H1 (cell line): ENCODE results near the gene EPHA6. TPM values are rescaled to one million over a fixed set of nuclear protein-coding genes. Genes with fewer than 3 reads are reported as not detected.

Experiments used
- CTCF ChIA-PET: fragments of 300-600 bp; sonication (Branson Sonifier 250); formaldehyde crosslinking; loops from one replicate; lab custom pipeline; 2021; ENCODE audit not compliant: partially characterized antibody; lab: Charles Lee
- POLR2A ChIA-PET: fragments of 300-600 bp; sonication (Branson Sonifier 250); formaldehyde crosslinking; loops from one replicate; lab custom pipeline; 2021; ENCODE audit warnings: inconsistent platforms; ENCODE audit not compliant: partially characterized antibody; lab: Charles Lee
- DNase-seq, 2 experiments: peaks; one replicate each; pipeline versions ENCODE4 v3.0.0 to v3.0.0-alpha.2; 2010 to 2022; ENCODE audit warnings: low spot score in 2 of 2, low read depth in 1 of 2, mixed read lengths in 1 of 2
- FAIRE-seq: peaks from 2 replicates; lab custom pipeline; 2011; peaks lifted over from hg19 to GRCh38; lab: Jason Lieb, UNC
- H2AFZ ChIP-seq: 2 replicates; pipeline ENCODE4 v1.8.1; 2012; ENCODE audit warnings: low read length, inconsistent platforms
- H2AK5ac ChIP-seq: 2 replicates; pipeline ENCODE4 v1.6.1; 2013; ENCODE audit warnings: low read depth, low read length
- H2BK120ac ChIP-seq: replicated peaks from 2 replicates; pipeline ENCODE3; 2013; ENCODE audit warnings: low read depth, low read length, inconsistent platforms
- H2BK12ac ChIP-seq: 2 replicates; pipeline ENCODE4 v1.6.1; 2013; ENCODE audit warnings: low read depth, low read length
- H2BK15ac ChIP-seq: 2 replicates; pipeline ENCODE4 v1.6.1; 2013; ENCODE audit warnings: low read length
- H2BK20ac ChIP-seq: 2 replicates; pipeline ENCODE4 v1.6.1; 2013; ENCODE audit warnings: low read length
- H2BK5ac ChIP-seq: 2 replicates; pipeline ENCODE4 v1.6.1; 2013; ENCODE audit warnings: low read depth, low read length
- H3K14ac ChIP-seq: 2 replicates; pipeline ENCODE4 v1.6.1; 2013; ENCODE audit warnings: inconsistent platforms; ENCODE audit not compliant: insufficient read length
- H3K18ac ChIP-seq: 2 replicates; pipeline ENCODE4 v1.6.1; 2013; ENCODE audit warnings: low read length; ENCODE audit errors: extremely low read depth
- H3K23ac ChIP-seq: 2 replicates; pipeline ENCODE4 v1.6.1; 2013; ENCODE audit warnings: inconsistent platforms; ENCODE audit not compliant: insufficient read length
- H3K23me2 ChIP-seq: 2 replicates; pipeline ENCODE4 v1.6.1; 2013; ENCODE audit warnings: low read depth, low read length
- H3K27ac ChIP-seq: 2 replicates; pipeline ENCODE4 v1.6.1; 2011; ENCODE audit warnings: low read depth, low read length, inconsistent platforms
- H3K27me3 ChIP-seq, 4 experiments: replicated peaks in 1 of 4; 1 replicate in 1 of 4; 2 replicates in 3 of 4; pipeline versions ENCODE4 v1.6.1 to v1.8.1; 2011 to 2013; ENCODE audit warnings: low read length in 3 of 4, mild to moderate bottlenecking in 3 of 4, inconsistent platforms in 2 of 4, mixed read lengths in 2 of 4, moderate library complexity in 1 of 4; ENCODE audit not compliant: control insufficient read depth in 3 of 4, insufficient read depth in 3 of 4; ENCODE audit errors: extremely low read depth in 1 of 4
- H3K36me3 ChIP-seq, 4 experiments: 2 replicates each; pipeline versions ENCODE4 v1.6.1 to v1.8.1; 2011 to 2013; ENCODE audit warnings: mild to moderate bottlenecking in 4 of 4, low read length in 3 of 4, moderate library complexity in 2 of 4, control low read depth in 1 of 4, inconsistent platforms in 1 of 4; ENCODE audit not compliant: insufficient read depth in 4 of 4, control insufficient read depth in 2 of 4
- H3K4ac ChIP-seq: replicated peaks from 2 replicates; pipeline ENCODE3; 2013; ENCODE audit warnings: low read length, low read depth, mixed read lengths, inconsistent platforms; ENCODE audit not compliant: insufficient read length
- H3K4me1 ChIP-seq, 4 experiments: replicated peaks in 1 of 4; 1 replicate in 1 of 4; 2 replicates in 3 of 4; pipeline versions ENCODE4 v1.6.1 to v1.8.1; 2011 to 2013; ENCODE audit warnings: low read length in 3 of 4, inconsistent platforms in 2 of 4, mixed read lengths in 1 of 4; ENCODE audit not compliant: insufficient read depth in 4 of 4, control insufficient read depth in 3 of 4
- H3K4me2 ChIP-seq, 2 experiments: 2 replicates each; pipeline versions ENCODE4 v1.6.1 to v1.8.1; 2011 to 2013; ENCODE audit warnings: low read depth in 2 of 2, low read length in 2 of 2, control low read depth in 1 of 2, inconsistent platforms in 1 of 2, mild to moderate bottlenecking in 1 of 2; ENCODE audit not compliant: insufficient read depth in 1 of 2
- H3K4me3 ChIP-seq, 4 experiments: fragments of 200-600, 300-600 bp in 1 of 4; sonication (generic), shearing (Covaris generic), sonication (Bioruptor Twin) in 1 of 4; 2 replicates each; pipeline versions ENCODE4 v1.5.1 to v1.8.1; 2011 to 2016; ENCODE audit warnings: low read length in 4 of 4, low read depth in 3 of 4, control low read depth in 2 of 4, inconsistent platforms in 2 of 4, mild to moderate bottlenecking in 2 of 4, mixed read lengths in 1 of 4, moderate library complexity in 1 of 4; ENCODE audit not compliant: insufficient read depth in 2 of 4; ENCODE audit errors: extremely low read depth in 1 of 4
- H3K56ac ChIP-seq: replicated peaks from 2 replicates; pipeline ENCODE3; 2013; ENCODE audit warnings: low read depth, mild to moderate bottlenecking, mixed read lengths, low read length, inconsistent platforms; ENCODE audit not compliant: insufficient read length
- H3K79me1 ChIP-seq: 2 replicates; pipeline ENCODE4 v1.6.1; 2013; ENCODE audit warnings: low read depth, low read length, control low read depth
- H3K79me2 ChIP-seq, 2 experiments: 2 replicates each; pipeline versions ENCODE4 v1.6.1 to v1.8.1; 2012 to 2013; ENCODE audit warnings: low read length in 2 of 2, mild to moderate bottlenecking in 2 of 2, inconsistent platforms in 1 of 2; ENCODE audit not compliant: insufficient read depth in 2 of 2, control insufficient read depth in 1 of 2
- H3K9ac ChIP-seq, 4 experiments: replicated peaks in 1 of 4; 1 replicate in 1 of 4; 2 replicates in 3 of 4; pipeline versions ENCODE4 v1.6.1 to v1.8.1; 2011 to 2013; ENCODE audit warnings: low read depth in 3 of 4, low read length in 3 of 4, control low read depth in 2 of 4, mild to moderate bottlenecking in 2 of 4, moderate library complexity in 2 of 4, inconsistent platforms in 1 of 4; ENCODE audit errors: extremely low read depth in 1 of 4
- H3K9me3 ChIP-seq, 2 experiments: 2 replicates each; pipeline versions ENCODE4 v1.6.1 to v1.8.1; 2012 to 2013; ENCODE audit warnings: mild to moderate bottlenecking in 2 of 2, moderate library complexity in 2 of 2, control low read depth in 1 of 2, inconsistent platforms in 1 of 2, low read depth in 1 of 2, low read length in 1 of 2, mixed read lengths in 1 of 2; ENCODE audit not compliant: insufficient read depth in 2 of 2
- H4K20me1 ChIP-seq, 2 experiments: replicated peaks in 1 of 2; 2 replicates each; pipeline versions ENCODE3 to v1.8.1; 2011 to 2013; ENCODE audit warnings: inconsistent platforms in 2 of 2, low read length in 2 of 2, mild to moderate bottlenecking in 1 of 2; ENCODE audit not compliant: insufficient read depth in 2 of 2, control insufficient read depth in 1 of 2
- H4K5ac ChIP-seq: 2 replicates; pipeline ENCODE4 v1.6.1; 2013; ENCODE audit warnings: low read length, low read depth, mixed read lengths, inconsistent platforms; ENCODE audit not compliant: insufficient read length
- H4K8ac ChIP-seq: 2 replicates; pipeline ENCODE4 v1.8.0; 2013; ENCODE audit warnings: mild to moderate bottlenecking, moderate library complexity, low read length, inconsistent platforms; ENCODE audit not compliant: insufficient read depth; ENCODE audit errors: extremely low read depth
- H4K91ac ChIP-seq: replicated peaks from 2 replicates; pipeline ENCODE3; 2013; ENCODE audit warnings: low read length, mixed read lengths, inconsistent platforms; ENCODE audit not compliant: insufficient read length
- EP300 ChIP-seq, 2 experiments: IDR thresholded peaks; 1 replicate in 1 of 2; 2 replicates in 1 of 2; pipeline ENCODE4 v1.6.1; 2011 to 2012; ENCODE audit warnings: low read depth in 2 of 2, low read length in 2 of 2, mild to moderate bottlenecking in 2 of 2, borderline replicate concordance in 1 of 2, inconsistent platforms in 1 of 2, moderate library complexity in 1 of 2
- JUN ChIP-seq: IDR thresholded peaks from 2 replicates; pipeline ENCODE4 v1.6.1; 2011; ENCODE audit warnings: low read depth, mild to moderate bottlenecking, improper control_type of control experiment, low read length
- POU5F1 ChIP-seq: IDR thresholded peaks from 2 replicates; pipeline ENCODE4 v1.6.1; 2011; ENCODE audit warnings: low read depth, mild to moderate bottlenecking, low read length, moderate library complexity
- RNF2 ChIP-seq: fragments of 200-900, 300-1000 bp; sonication (generic); IDR thresholded peaks from 2 replicates; pipeline ENCODE4 v1.7.1; 2016; ENCODE audit warnings: borderline replicate concordance, low read depth, mild to moderate bottlenecking, antibody characterized with exemption, low read length; ENCODE audit not compliant: poor library complexity, severe bottlenecking; ENCODE audit errors: missing control alignments
- WGBS, 2 experiments: shearing (Covaris generic) in 1 of 2; methylation state at CpG; one replicate each; pipeline versions ENCODE4 v1.1.6 to v1.1.7; 2013 to 2015; ENCODE audit warnings: low lambda C conversion rate in 2 of 2, mixed read lengths in 2 of 2, inconsistent platforms in 1 of 2, low coverage in 1 of 2, missing lambda C conversion rate in 1 of 2; ENCODE audit not compliant: insufficient replicate concordance in 2 of 2, insufficient coverage in 1 of 2, insufficient read length in 1 of 2; ENCODE audit errors: extremely low coverage in 1 of 2, missing lambda C conversion rate in 1 of 2; 5-methylcytosine and 5-hydroxymethylcytosine counted together
- polyA plus RNA-seq, 7 experiments: library from polyadenylated mRNA; depleted of rRNA in 3 of 7; stranded (reverse) in 5 of 7; unstranded in 2 of 7; fragments of >200 nt in 5 of 7; fragments of 200-250 nt in 2 of 7; gene quantifications; 1 replicate in 5 of 7; 2 replicates in 1 of 7; 4 replicates in 1 of 7; pipeline versions ENCODE4 v1.2.1 to v1.2.3, GENCODE V29; 2011 to 2013; ENCODE audit warnings: missing spikeins in 2 of 7, mixed read lengths in 2 of 7
- total RNA-seq: library from RNA; stranded (reverse); fragmentation: NEBNext Ultra II Directional; extraction: Animal tissue kit (Norgen Biotek cat#: 25700); gene quantifications from 2 replicates; pipeline ENCODE4 v1.2.1, GENCODE V29; 2021

Gene EPHA6
- total and polyA plus RNA-seq, 2 of the 8 experiments (the other 6 are each of a cell fraction or from before 2014, with no cell fraction given) = 0.83 to 3.2 TPM

- WGBS, 2 experiments = 93% methylated on average over 1 of the region's 1 CpG; no CpG with 5 or more reads in 1 of the 2 experiments
- no peak overlapping the region for H2AK5ac ChIP-seq
- H3K4me2 ChIP-seq = no peak overlapping the region
Observed at GRCh38 chr3:96860882-96861281, 46.5 kb downstream of the EPHA6 start.

More at GRCh38 chr3:96860882-96861281, 46.5 kb downstream of the EPHA6 start:
- Histone ChIP-seq H3K9ac (no peak overlapping the region), H3K79me1 (no peaks in the 10 kb centered on the region), H3K14ac (no peak overlapping the region), H3K27ac (no peak overlapping the region), H3K56ac (no peak overlapping the region), H4K5ac (no peak overlapping the region), H2BK12ac (no peak overlapping the region), H3K4me1 (no peaks in the 10 kb centered on the region), H3K23ac (no peak overlapping the region), H4K20me1 (no peaks in the 10 kb centered on the region), H3K18ac (no peak overlapping the region), H3K36me3 (no peaks in the 10 kb centered on the region), H3K79me2 (no peaks in the 10 kb centered on the region), H2BK5ac (no peak overlapping the region), H2BK15ac (no peak overlapping the region), H3K4ac (no peak overlapping the region), H2BK120ac (no peak overlapping the region), H3K4me3 (no peak overlapping the region), H4K8ac (no peak overlapping the region), H3K27me3 (no peaks in the 10 kb centered on the region), H3K23me2 (no peaks in the 10 kb centered on the region), H4K91ac (no peak overlapping the region), H3K9me3 (no peaks in the 10 kb centered on the region), H2AFZ (no peak overlapping the region), H2BK20ac (no peak overlapping the region)
- DNase-seq (no peak), FAIRE-seq (no peak)
- TF ChIP-seq RNF2 (no peak), EP300 (IDR thresholded peaks at IDR 0.05; ENCODE audit: borderline replicate concordance in 1 of 2, low read depth in 2 of 2, low read length in 2 of 2) (no peak), JUN (no peak), POU5F1 (no peak)
- ChIA-PET CTCF (interaction anchor here (1.1 to 2.4 kb wide), 2 partner anchors 11 to 157 kb away, joined by 3 to 9 read pairs; no protein-coding TSS in a partner anchor), POLR2A (no interaction called here)
